Gastroesophageal sphincter (tissue), 4 donors: ENCODE results near the gene HDLBP. TPM values are rescaled to one million over a fixed set of nuclear protein-coding genes. Genes with fewer than 3 reads are reported as not detected.

Experiments
- ATAC-seq: fragments of 150-250 bp; one replicate; pipeline ENCODE4 v1.9.1; 2016; ENCODE audit warnings: mild to moderate bottlenecking, moderate library complexity
- H3K27ac ChIP-seq, 4 donors: fragments of 200-600 bp; sonication (generic) in 3 of 4; 1 replicate in 3 of 4; 2 replicates in 1 of 4; pipeline ENCODE4 v1.5.1; 2016 to 2019
- H3K27me3 ChIP-seq: fragments of 200-600 bp; sonication (generic); one replicate; pipeline ENCODE4 v1.5.1; 2019
- H3K36me3 ChIP-seq, 2 donors: fragments of 200-600 bp; sonication (generic); one replicate each; pipeline ENCODE4 v1.5.1; 2019; ENCODE audit warnings: control low read depth in 1 of 2
- H3K4me1 ChIP-seq, 3 donors: fragments of 200-600 bp; sonication (generic); 1 replicate in 2 of 3; 2 replicates in 1 of 3; pipeline ENCODE4 v1.5.1; 2016 to 2019; ENCODE audit warnings: control low read depth in 2 of 3
- H3K4me3 ChIP-seq, 2 donors: fragments of 200-600 bp; sonication (generic); one replicate each; pipeline ENCODE4 v1.5.1; 2019; ENCODE audit warnings: mild to moderate bottlenecking in 1 of 2, moderate library complexity in 1 of 2
- H3K9me3 ChIP-seq, 3 donors: fragments of 200-600 bp; sonication (generic); one replicate each; pipeline ENCODE4 v1.5.1; 2017 to 2019; ENCODE audit warnings: control low read depth in 2 of 3
- EP300 ChIP-seq: sonication (generic); formaldehyde crosslinking; IDR thresholded peaks from one replicate; pipeline ENCODE4 v1.6.1; 2017; ENCODE audit warnings: antibody characterized with exemption, mild to moderate bottlenecking
- POLR2A ChIP-seq, 2 donors: fragments of 450-650 bp; IDR thresholded peaks; one replicate each; pipeline ENCODE4 v1.6.1; 2017; ENCODE audit warnings: antibody characterized with exemption in 2 of 2, mild to moderate bottlenecking in 2 of 2, moderate library complexity in 1 of 2
- POLR2AphosphoS5 ChIP-seq: sonication (generic); formaldehyde crosslinking; IDR thresholded peaks from one replicate; pipeline ENCODE4 v1.6.1; 2017; ENCODE audit warnings: antibody characterized with exemption
- WGBS, 2 donors: methylation state at CpG; one replicate each; pipeline ENCODE4 v1.1.5; 2018; ENCODE audit warnings: low coverage in 1 of 2; 5-methylcytosine and 5-hydroxymethylcytosine counted together
- total RNA-seq, 4 donors: library from RNA; depleted of rRNA; stranded (reverse); fragments of >200 nt; gene quantifications; one replicate each; pipeline ENCODE4 v1.1.0, GENCODE V29; 2016
- TF ChIP-seq, protein P1 (sequence below), 4 experiments: fragments of 200-600 bp in 2 of 4; fragments of 450-650 bp in 2 of 4; sonication (generic) in 1 of 4; IDR thresholded peaks; one replicate each; pipeline ENCODE4 v1.5.1; 2017 to 2019; ENCODE audit warnings: antibody characterized with exemption in 4 of 4, mild to moderate bottlenecking in 2 of 4, moderate library complexity in 2 of 4

The HDLBP gene
- total RNA-seq, 4 donors from 2014 or later = 279 to 367 (median 295) TPM

DNA sequence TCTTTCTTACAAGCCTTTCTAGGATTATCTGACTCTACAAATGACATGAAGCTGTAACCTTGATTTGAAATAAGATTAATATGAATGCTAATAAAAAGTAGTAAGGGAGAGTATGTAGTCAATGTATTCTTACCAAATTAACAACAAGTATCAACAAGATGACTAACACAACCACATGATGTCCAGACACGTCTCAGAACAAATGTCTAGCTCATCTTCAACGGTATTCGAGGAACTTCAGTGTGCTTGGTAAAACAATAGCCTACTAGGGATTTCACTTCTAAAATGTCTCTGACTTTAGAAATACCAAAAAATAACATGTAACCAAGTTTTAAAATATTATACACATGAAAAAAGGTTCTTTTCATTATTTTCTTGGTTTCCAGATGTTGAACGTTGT, 3.4 kb downstream of the HDLBP start:
- TF ChIP-seq POLR2A (IDR thresholded peaks at IDR 0.05) = no peak
- no peak for TF ChIP-seq POLR2AphosphoS5
- TF ChIP-seq, protein P1, sequence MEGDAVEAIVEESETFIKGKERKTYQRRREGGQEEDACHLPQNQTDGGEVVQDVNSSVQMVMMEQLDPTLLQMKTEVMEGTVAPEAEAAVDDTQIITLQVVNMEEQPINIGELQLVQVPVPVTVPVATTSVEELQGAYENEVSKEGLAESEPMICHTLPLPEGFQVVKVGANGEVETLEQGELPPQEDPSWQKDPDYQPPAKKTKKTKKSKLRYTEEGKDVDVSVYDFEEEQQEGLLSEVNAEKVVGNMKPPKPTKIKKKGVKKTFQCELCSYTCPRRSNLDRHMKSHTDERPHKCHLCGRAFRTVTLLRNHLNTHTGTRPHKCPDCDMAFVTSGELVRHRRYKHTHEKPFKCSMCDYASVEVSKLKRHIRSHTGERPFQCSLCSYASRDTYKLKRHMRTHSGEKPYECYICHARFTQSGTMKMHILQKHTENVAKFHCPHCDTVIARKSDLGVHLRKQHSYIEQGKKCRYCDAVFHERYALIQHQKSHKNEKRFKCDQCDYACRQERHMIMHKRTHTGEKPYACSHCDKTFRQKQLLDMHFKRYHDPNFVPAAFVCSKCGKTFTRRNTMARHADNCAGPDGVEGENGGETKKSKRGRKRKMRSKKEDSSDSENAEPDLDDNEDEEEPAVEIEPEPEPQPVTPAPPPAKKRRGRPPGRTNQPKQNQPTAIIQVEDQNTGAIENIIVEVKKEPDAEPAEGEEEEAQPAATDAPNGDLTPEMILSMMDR (IDR thresholded peaks at IDR 0.05) = no peak
- no peak for TF ChIP-seq EP300
- H3K4me1 ChIP-seq = peaks cover 2 to 69% (median 5%) of the 10 kb centered on the region in 3 donors
- no peaks in the 10 kb centered on the region for H3K36me3 ChIP-seq
- no peak overlapping the region for H3K27ac ChIP-seq
- no peak overlapping the region for H3K4me3 ChIP-seq
- no peaks in the 10 kb centered on the region for H3K27me3 ChIP-seq
- H3K9me3 ChIP-seq = no peaks in the 10 kb centered on the region
- 48 to 62% methylated on average over 4 of the region's 4 CpGs for WGBS, 2 donors
- ATAC-seq = no peak

DNA sequence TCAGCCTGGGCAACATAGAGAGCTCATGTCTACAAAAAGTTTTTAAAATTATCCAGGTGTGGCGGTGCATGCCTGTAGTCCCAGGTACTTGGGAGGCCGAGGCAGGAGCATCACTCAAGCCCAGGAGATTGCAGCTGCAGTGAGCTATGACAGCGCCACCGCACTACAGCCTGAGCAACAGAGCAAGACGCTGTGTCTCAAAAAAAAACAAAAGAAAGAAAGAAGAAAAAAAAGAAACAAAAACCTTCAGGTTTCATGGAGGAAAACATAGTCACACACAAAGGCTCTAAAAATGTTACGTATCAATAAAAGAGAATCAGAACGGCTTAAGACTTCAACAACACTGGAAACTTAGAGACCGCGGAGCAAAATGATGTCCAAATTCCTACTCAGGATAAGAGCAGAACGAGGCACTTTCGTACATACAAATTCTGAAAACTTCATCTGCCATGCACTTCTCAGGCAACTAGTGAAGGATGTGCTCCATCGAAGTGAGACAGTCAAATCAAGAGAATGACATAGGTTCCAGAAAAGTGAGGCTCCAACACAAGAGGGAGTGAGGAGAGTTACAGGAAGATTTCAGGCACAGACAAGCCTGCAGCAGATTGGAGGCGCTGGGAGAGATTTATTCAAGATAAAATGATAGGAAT, 4.4 kb downstream of the HDLBP start:
- Histone ChIP-seq H3K27ac (no peak overlapping the region), H3K4me3 (no peak overlapping the region), H3K27me3 (no peaks in the 10 kb centered on the region), H3K36me3 (no peaks in the 10 kb centered on the region), H3K9me3 (no peaks in the 10 kb centered on the region), H3K4me1 (peaks cover 0 to 61% (median 5%) of the 10 kb centered on the region in 3 donors)
- WGBS, 2 donors = 84 to 91% methylated on average over 5 to 13 of the region's 13 CpGs
- no peak for ATAC-seq
- TF ChIP-seq POLR2A (IDR thresholded peaks at IDR 0.05) (no peak), POLR2AphosphoS5 (no peak), EP300 (no peak)
- TF ChIP-seq, protein P1 (IDR thresholded peaks at IDR 0.05) = no peak

DNA sequence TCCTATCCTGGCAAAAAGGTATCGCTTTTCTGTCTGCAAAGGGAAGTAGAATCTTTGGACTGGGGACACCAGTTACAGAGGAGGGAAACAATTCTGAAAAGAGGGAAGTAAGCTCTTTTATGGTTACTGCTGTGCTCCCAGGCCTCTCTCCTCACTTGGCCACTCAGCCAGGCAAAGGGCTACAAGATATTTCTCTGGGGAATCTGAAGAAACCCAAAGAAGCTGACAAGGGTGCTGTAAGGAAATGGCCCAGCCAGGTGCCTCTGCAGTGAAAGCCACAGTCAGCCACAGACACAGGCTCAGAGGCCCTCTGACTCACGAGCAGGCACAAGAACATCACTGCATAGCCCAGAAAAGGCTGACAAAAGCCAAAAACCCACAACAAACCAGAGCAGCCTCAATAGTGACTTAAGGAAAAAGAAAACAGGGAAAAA, 5.8 kb downstream of the HDLBP start:
- Histone ChIP-seq H3K36me3 (no peaks in the 10 kb centered on the region), H3K4me1 (peaks cover 0 to 66% (median 5%) of the 10 kb centered on the region in 3 donors), H3K27ac (no peak overlapping the region), H3K4me3 (no peak overlapping the region), H3K9me3 (no peaks in the 10 kb centered on the region), H3K27me3 (no peaks in the 10 kb centered on the region)
- TF ChIP-seq, protein P1 (IDR thresholded peaks at IDR 0.05) = no peak
- TF ChIP-seq EP300 (no peak), POLR2AphosphoS5 (no peak), POLR2A (IDR thresholded peaks at IDR 0.05) (no peak)
- ATAC-seq = no peak
- 90% methylated on average over 1 of the region's 2 CpGs; no CpG with 5 or more reads in 1 of the 2 donors for WGBS, 2 donors

DNA sequence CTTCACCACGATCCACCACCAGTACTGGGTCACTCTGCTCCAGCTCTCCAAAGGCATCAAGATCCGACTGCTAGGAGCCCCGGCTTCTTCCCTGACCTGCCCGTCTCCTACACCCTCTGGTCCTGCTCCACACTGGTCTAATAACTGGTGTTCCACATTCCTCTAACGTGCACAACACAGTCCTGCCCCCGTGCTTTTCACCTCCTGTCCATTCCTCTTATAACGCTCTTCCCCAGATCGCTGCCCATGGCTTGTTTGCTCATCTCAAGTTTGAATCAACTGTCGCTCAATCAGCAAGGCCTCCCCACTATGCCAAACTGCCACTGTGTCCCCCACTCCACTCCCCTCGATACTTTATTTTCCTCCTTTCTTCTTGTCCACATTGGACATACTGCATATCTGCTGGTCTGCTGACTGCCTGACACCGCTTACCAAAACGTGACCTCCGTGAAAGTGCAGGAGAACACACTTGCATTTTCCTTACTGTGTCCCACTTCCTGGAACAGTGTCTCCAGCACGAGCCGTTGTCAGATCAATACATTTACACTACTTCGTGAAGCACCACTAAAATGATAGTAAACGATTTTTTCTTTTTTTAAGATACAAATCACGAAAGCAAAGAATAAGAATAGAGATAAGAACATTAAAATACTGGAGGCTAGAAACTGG, 6.5 kb downstream of the HDLBP start:
- no peaks in the 10 kb centered on the region for H3K27me3 ChIP-seq
- no peak for ATAC-seq
- H3K4me3 ChIP-seq = no peak overlapping the region
- H3K4me1 ChIP-seq = peaks cover 0 to 66% (median 2%) of the 10 kb centered on the region in 3 donors
- no peaks in the 10 kb centered on the region for H3K9me3 ChIP-seq
- WGBS, 2 donors = 84 to 85% methylated on average over 9 to 17 of the region's 18 CpGs
- no peak overlapping the region for H3K27ac ChIP-seq
- TF ChIP-seq EP300 (no peak), POLR2AphosphoS5 (no peak), POLR2A (IDR thresholded peaks at IDR 0.05) (no peak)
- TF ChIP-seq, protein P1 (IDR thresholded peaks at IDR 0.05) = no peak
- no peaks in the 10 kb centered on the region for H3K36me3 ChIP-seq

DNA sequence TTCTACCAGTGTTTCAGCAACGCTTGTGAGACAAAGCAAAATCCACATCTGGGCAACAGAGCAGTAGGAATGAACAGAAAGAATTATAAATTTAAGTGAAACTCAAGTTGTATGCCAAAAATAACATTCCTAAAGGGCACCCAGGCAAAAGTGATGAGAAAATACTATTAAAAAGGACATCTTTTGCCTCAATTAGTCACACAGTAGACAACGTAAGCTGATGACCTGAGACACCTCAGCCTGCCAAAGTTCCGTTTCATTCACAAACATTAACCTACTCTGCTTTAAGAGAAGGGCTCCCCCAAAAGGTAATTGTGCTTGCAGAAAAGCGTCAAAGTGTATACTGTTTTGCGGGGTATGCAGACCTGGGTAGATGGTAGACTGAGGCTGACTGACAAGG, 7.2 kb downstream of the HDLBP start:
- no peaks in the 10 kb centered on the region for H3K9me3 ChIP-seq
- no peak overlapping the region for H3K27ac ChIP-seq
- no peaks in the 10 kb centered on the region for H3K27me3 ChIP-seq
- H3K36me3 ChIP-seq = no peaks in the 10 kb centered on the region
- peaks cover 0 to 66% (median 0%) of the 10 kb centered on the region in 3 donors for H3K4me1 ChIP-seq
- H3K4me3 ChIP-seq = no peak overlapping the region
- TF ChIP-seq POLR2AphosphoS5 (no peak), POLR2A (IDR thresholded peaks at IDR 0.05) (no peak), EP300 (no peak)
- TF ChIP-seq, protein P1 (IDR thresholded peaks at IDR 0.05) = no peak
- no peak for ATAC-seq
- 29 to 84% methylated on average over 2 to 5 of the region's 5 CpGs for WGBS, 2 donors
